ENCODE measurements around the gene CTDSP1. TPM values are rescaled to one million over a fixed set of nuclear protein-coding genes. Genes with fewer than 3 reads are reported as not detected.

Gene CTDSP1
- total and polyA plus RNA-seq, 8 donors = 54.2 to 90.8 (median 76.3) TPM

GRCh38 chr2:218400930-218401881 is 1.5 kb downstream of the CTDSP1 start:
- TF ChIP-seq CTCF (IDR thresholded peaks at IDR 0.05) = no peak
- no peaks in the 10 kb centered on the region for H3K9me3 ChIP-seq
- H3K4me3 ChIP-seq = peak overlapping the region; percentile 80 to 98 (median 90)
- H3K36me3 ChIP-seq = peaks cover 0 to 37% (median 13%) of the 10 kb centered on the region in 3 donors
- ATAC-seq = no peak
- peaks cover 15 to 27% (median 20%) of the 10 kb centered on the region in 3 donors for H3K4me1 ChIP-seq
- FAIRE-seq = no peak
- 20 to 28% methylated on average over 20 to 24 of the region's 24 CpGs for WGBS, 2 donors
- H3K27ac ChIP-seq = peak overlapping the region; percentile 95 to 100 (median 98)
- H3K27me3 ChIP-seq = no peaks in the 10 kb centered on the region
- DNase-seq = peak in 5 of 6 donors; percentile 49 to 74 (median 61)
- intact Hi-C loops (cut with DNase I) = loop anchor here in 1 of 3 donors (10.0 kb wide), 1 partner anchor 254 kb away; the partner anchor contains the start of genes BCS1L and ZNF142

- ATAC-seq (no peak), DNase-seq (peak in 2 of 6 donors; percentile 50 to 80), FAIRE-seq (no peak)
- 62 to 65% methylated on average over 8 to 9 of the region's 9 CpGs for WGBS, 2 donors
- Histone ChIP-seq H3K27ac (no peak overlapping the region), H3K4me3 (peak overlapping the region in 2 of 4 donors; percentile 80 to 98), H3K4me1 (peaks cover 15 to 27% (median 18%) of the 10 kb centered on the region in 3 donors), H3K36me3 (peaks cover 0 to 37% (median 13%) of the 10 kb centered on the region in 3 donors), H3K27me3 (no peaks in the 10 kb centered on the region), H3K9me3 (no peaks in the 10 kb centered on the region)
- TF ChIP-seq CTCF (IDR thresholded peaks at IDR 0.05) = no peak
- intact Hi-C loops (cut with DNase I) = loop anchor here in 1 of 3 donors (10.0 kb wide), 1 partner anchor 253 kb away; the partner anchor contains the start of genes BCS1L and ZNF142
These were observed 2.2 kb downstream of the CTDSP1 start for GRCh38 chr2:218401890-218402289.

- no peak for FAIRE-seq
- peak in 1 of 6 donors; percentile 77 for DNase-seq
- Histone ChIP-seq H3K4me3 (no peak overlapping the region), H3K9me3 (no peaks in the 10 kb centered on the region), H3K4me1 (peaks cover 15 to 21% (median 18%) of the 10 kb centered on the region in 3 donors), H3K36me3 (peaks cover 0 to 37% (median 13%) of the 10 kb centered on the region in 3 donors), H3K27me3 (no peaks in the 10 kb centered on the region), H3K27ac (no peak overlapping the region)
- TF ChIP-seq CTCF (IDR thresholded peaks at IDR 0.05) = no peak
- no peak for ATAC-seq
- intact Hi-C loops (cut with DNase I) = loop anchor here in 1 of 3 donors (10.0 kb wide), 1 partner anchor 252 kb away; the partner anchor contains the start of genes BCS1L and ZNF142
- 76 to 79% methylated on average over 8 of the region's 8 CpGs for WGBS, 2 donors
These were observed 2.8 kb downstream of the CTDSP1 start for GRCh38 chr2:218402491-218402901.

- no peak for TF ChIP-seq CTCF (IDR thresholded peaks at IDR 0.05)
- Histone ChIP-seq H3K4me1 (peaks cover 12 to 20% (median 20%) of the 10 kb centered on the region in 3 donors), H3K27me3 (no peaks in the 10 kb centered on the region), H3K4me3 (no peak overlapping the region), H3K9me3 (no peaks in the 10 kb centered on the region), H3K36me3 (peaks cover 0 to 37% (median 13%) of the 10 kb centered on the region in 3 donors), H3K27ac (no peak overlapping the region)
- 86 to 87% methylated on average over 24 to 26 of the region's 26 CpGs for WGBS, 2 donors
- intact Hi-C loops (cut with DNase I) = loop anchor here in 1 of 3 donors (10.0 kb wide), 1 partner anchor 252 kb away; the partner anchor contains the start of genes BCS1L and ZNF142
- ATAC-seq (no peak), DNase-seq (peak in 2 of 6 donors; percentile 47 to 79), FAIRE-seq (no peak)
These were observed 3.3 kb downstream of the CTDSP1 start for GRCh38 chr2:218402911-218403411.

All from pancreas (tissue), 10 donors.